HG03064 (cell line): ENCODE measurements around the gene OSBPL6.
A peak's percentile ranks its signal among the peaks of the same experiment; 100 is the strongest.
"Not testable (repeated sequence)": the region's sequence is repeated elsewhere in the genome, so short reads cannot be mapped to it uniquely, and the experiment has no call there.

Source experiments
- ATAC-seq: cut with Tn5 transposase; IDR thresholded peaks from one replicate; pipeline ENCODE4 v1.9.1; 2021; ENCODE audit warnings: low read depth; ENCODE audit not compliant: unreplicated experiment

OSBPL6 gene

GRCh38 chr2:178422097-178422496 is 227.8 kb downstream of the OSBPL6 start:
- ATAC-seq: no peak

DNA sequence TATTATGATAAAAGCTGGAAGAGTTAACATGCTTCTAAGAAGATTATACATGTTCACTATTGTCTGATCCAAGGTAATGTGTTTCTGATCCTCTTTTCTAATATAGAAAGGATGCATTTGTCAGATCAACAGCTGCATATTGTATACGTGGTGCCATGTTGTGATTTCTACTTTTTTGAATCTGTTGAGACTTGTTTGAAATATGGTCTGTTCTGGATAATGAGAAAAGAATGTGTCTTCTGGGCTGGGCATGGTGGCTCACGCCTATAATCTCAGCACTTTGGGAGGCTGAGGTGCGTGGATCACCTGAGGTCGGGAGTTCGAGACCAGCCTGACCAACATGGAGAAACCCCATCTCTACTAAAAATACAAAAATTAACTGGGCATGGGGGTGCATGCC is 229.4 kb downstream of the OSBPL6 start:
- ATAC-seq: not testable (repeated sequence)

DNA sequence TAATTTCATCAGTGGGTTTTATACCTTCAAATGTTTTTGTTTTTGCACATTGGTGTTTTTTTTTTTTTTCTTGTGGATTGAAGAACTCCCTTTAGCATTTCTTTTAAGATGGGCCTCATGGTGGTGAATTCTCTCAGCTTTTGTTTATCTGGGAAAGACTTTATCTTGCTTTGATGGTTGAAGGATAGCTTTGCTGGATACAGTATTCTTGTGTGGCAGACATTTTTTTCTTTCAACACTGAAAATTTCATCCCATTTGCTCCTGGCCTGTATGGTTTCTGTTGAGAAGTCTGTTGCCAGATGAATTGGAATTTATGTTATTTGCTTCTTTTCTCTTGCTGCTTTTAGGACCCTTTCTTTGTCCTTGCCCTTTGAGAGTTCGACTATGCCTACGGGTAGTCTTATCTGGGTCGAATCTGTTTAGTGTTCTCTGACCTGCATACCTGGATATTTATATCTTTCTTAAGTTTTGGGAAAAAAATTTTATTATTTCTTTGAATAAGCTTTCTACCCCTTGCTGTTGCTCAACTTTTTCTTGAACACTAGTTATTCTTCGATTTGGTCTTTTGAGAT is 231.0 kb downstream of the OSBPL6 start:
- no peak for ATAC-seq

DNA sequence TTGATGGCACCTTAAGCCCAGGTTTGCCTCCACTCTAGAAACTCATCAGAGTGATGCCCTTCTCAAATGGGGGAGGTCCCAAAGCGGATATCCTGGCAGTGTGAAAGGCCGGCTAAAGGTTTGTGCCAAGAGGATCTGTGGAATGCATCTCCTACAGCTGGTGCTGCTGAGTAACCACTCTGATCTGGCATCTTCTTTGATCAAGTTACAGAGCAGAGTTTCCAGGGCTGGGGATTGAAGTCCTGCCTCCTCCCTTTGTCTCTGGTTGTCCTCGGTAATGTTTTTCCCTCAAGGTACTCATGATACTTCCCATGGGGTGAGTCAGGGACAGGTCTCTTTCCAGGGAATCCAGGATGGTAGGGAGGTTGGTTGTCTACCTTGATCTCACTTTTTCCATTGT is 232.1 kb downstream of the OSBPL6 start:
- no peak for ATAC-seq

DNA sequence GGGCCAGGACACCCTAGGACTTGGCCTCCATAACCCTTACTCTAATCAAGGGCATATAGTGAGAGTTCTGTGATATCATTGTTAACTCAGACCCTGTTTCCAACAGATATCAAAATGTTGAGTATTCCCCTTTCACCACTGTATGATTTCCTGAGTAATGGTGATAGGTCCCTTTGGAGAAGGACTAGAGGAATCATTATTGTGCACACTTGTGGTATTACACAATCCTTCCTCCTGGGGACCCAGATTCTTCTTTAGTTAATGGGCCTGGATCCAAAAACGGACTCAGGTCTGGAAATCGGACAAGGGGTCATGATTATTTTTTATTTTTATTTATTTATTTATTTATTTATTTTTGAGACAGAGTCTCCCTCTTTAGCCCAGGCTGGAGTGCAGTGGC is 233.1 kb downstream of the OSBPL6 start:
- no peak for ATAC-seq

GRCh38 chr2:178428396-178428806 is 234.1 kb downstream of the OSBPL6 start:
- ATAC-seq: no peak

- no peak for ATAC-seq
Observed at GRCh38 chr2:178429336-178429735, 235.0 kb downstream of the OSBPL6 start.

GRCh38 chr2:178436662-178437061 is 242.3 kb downstream of the OSBPL6 start:
- ATAC-seq: no peak

- no peak for ATAC-seq
Observed at GRCh38 chr2:178441426-178441825, 247.1 kb downstream of the OSBPL6 start.

GRCh38 chr2:178448968-178449661 is 254.8 kb downstream of the OSBPL6 start:
- no peak for ATAC-seq

DNA sequence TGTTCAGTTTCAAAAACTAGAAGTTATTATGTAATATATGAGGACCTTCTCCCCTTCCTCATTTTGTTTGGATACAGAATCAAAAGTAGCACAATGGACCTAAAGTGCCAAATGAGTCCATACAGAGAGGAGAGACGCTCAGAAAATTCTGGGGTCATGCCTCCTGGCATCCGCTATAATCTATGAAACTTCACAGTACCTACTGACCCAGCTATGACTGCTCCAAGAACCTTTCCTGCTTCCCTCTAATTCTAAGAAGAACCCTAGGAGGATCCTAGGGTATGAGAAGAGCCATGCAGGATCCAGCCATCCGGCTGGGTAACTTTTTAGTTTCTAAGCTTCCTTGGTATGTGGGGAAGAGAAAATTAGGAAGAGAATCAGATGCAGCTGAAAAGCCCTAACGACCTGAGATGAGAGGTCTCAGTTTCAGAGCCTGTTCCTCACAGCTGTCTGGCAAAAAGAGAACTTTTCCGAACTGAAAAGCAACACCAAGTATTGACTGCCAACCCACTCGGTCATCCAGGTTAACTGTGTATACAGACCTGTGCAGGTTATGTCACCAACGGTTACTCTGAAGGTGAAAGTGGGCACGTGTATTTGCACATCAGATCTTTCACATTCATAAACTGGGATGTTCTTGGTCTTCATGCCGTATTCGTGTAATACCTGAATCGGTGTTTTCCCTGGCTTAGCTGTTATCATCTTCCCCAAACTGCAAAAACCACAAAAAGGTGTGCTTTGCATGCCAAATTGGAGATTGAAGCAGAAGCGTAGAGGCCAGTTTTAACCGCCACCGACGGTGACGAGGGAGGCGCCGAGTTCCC is 255.6 kb downstream of the OSBPL6 start:
- ATAC-seq: peak; percentile 21

DNA sequence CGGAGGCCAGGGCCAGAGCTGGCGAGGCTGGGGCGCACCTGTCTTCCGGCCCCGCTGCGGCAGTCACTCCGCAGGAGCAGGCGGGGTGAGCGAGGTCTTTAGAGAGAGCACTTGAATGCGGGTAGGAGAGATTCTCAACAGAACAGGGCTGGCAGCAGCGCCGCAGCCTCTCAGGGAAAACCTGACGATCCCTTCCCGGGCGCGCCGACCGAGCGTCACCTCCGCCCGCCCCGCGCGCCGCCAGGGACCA is 256.1 kb downstream of the OSBPL6 start:
- ATAC-seq: peak; percentile 50

- peak; percentile 83 for ATAC-seq
Observed at GRCh38 chr2:178450774-178451525, 256.6 kb downstream of the OSBPL6 start, which contains the start of the genes PJVK and PRKRA. PJVK (plus strand) TSS chr2:178451378; CDS start chr2:178453410, 2,032 bp downstream. PRKRA (minus strand) TSS chr2:178451175; CDS start chr2:178451030, 145 bp downstream.

DNA sequence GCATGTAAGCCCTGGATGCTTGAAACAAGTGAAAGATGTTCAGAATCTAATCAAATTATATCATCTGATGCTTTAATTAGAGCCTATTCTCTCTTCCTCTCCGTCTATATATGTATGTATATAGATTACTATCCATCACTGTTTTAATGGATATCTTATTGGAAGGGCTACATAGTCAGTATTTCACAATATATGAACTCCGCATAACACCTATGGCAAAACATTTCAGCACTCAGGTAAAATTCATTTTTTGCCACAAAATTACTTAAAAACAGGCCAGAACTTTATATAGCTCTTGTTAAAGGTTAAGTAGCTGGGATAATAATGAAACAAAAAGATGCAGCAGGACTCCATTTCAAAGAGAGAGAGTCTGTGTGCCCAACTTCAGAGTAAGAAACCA is 258.0 kb downstream of the OSBPL6 start:
- ATAC-seq: no peak
